ENCODE data around the gene ATP13A4. TPM values are rescaled to one million over a fixed set of nuclear protein-coding genes. Genes with fewer than 3 reads are reported as not detected.

Gene ATP13A4
- total RNA-seq, 1 donor from 2014 or later, result 32.7 TPM

DNA sequence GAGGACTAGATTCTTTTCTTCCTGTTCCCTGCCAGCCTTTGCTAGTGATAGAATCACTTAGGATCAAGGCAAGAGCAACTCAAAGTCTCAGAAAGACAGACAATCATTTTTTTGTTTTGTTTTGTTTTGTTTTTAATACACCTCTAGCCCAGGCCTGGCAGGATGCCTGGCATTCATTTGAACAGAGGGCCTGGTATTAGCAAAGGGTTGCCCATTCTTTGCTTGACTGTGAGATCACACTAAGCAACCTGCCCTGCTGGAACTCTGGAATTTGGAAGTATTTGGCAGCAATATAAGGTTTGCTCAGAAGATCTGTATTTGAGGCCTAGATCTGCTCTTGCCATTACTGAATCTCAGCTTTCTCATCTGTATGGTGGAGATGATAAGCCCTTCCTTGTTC lies 154.4 kb downstream of the ATP13A4 start:
- DNase-seq, result no peak

DNA sequence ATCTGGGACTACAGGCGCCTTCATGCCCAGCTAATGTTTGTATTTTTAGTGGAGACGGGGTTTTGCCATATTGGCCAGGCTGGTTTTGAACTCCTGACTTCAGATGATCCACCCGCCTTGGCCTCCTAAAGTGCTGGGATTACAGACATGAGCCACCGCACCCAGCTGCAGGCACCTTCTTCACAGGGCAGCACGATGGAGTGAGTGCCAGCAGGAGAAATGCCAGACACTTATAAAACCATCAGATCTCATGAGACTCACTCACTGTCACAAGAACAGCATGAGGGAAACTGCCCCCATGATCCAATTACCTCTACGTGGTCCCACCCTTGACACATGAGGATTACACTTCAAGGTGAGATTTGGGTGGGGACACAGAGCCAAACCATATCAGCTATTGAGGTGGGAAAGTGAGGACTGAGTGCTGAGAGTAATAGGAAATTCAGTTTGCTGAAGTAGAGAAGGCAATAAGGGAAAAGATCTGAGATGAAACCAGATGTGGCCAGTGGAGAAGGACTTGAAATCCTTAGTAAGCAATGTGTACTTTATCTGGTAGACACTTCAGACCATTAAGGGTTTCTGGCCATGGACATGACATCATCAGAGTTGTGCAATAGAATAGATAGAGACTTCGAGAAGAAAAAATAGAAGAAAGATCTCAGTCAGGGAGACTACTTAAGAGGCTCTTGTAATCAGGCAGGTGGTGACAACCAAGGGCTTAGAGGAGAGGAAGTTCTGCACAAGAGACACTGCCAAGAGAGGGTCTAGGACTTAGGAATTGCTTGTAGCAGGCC lies 158.0 kb downstream of the ATP13A4 start:
- DNase-seq, result no peak

DNA sequence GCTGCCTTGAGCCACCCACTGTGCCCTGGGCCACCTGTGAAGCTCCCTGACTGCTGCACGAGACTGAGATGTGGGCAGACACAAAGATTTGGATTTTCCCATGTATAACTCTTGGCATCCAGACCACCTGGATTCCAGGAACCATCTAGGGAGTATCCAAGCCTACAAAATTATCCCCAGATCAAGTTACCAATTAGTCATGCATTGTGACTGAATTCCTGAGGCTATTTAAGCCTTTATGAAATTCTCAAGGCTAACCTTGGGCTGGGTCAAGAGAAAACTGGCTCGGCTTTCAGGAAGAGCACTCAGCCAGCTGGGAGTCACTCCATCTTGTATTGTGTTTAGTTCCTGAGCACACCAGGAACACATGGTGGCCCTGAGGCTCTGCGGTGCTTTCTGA lies 162.8 kb downstream of the ATP13A4 start:
- DNase-seq, result peak; percentile 24

DNA sequence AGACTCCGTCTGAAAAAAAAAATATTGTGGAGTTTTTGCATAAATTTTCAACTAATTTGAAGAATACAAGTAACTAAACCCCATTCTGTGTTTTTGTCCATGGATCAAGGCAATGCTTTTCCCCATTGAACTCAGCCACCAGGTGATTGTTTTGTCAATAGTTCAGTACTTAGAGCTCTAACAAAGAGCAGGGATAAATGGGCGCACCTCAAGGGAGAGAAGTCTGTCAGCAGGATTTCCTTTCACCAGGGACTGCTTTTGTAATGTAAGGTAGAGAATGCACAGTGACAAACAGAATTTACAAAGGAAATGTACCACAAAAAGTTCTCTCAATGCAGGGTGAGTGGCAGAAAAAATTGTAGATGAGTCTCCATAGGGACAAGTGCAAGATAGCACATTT lies 165.4 kb downstream of the ATP13A4 start:
- no peak for DNase-seq

DNA sequence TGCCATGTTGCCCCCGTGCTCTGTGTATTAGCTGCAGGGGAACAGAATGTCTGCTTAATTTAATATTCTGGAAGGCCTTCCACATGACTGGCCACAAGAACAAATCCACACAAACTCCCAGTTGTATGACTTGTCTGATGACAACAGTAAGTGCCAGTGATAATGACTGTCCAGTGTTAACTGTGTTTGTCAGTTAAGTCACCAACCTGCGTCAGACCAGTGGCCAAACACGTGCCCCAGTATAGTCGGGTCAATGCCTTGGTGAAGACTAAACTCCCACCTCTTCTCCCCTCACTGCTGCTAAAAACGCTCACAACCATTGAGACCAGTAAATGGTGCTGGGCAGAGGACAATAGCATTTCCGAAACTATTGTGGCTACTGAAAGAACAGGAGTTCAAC lies 166.3 kb downstream of the ATP13A4 start:
- DNase-seq, result no peak

DNA sequence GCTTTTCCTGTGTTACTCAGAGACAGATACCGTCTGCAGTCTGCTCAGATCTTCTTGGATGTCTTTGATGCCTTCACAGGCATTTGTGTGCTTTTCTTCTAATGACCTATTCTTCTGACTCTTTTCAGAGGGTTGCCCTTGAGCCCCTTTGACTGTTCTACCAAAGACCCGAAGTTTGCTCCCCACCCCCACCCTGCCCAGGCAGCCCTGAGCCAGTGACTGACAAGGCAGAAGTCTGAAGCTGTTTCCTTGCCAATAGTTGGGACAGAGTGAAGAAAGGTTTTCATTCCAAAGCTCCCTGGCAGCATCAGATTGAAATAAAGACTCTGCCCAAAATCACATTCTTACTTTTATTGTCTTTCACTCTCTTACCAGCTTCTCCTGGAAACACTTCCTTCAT lies 167.1 kb downstream of the ATP13A4 start:
- no peak for DNase-seq

DNA sequence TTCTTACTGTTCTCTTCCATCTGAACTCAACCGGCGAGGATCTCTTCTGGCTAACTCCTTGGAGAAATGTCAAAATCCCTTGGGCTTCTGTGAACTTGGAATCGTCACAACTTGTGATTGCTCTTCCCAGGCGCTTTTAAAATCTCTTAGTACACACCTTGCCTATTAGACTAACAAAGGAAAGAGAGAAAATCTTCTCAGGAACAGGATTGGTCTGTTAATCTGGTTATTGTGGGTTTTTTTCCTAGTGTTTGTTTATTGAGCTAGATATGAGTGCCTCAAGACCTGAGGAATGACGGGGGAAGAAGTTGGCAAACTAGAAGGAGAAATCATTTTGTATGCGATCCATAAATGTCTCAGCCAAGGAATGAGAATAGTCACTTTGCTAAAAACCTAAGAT lies 176.0 kb downstream of the ATP13A4 start, which contains the start of gene ATP13A5:
TSS of gene ATP13A5 (minus strand) at position 48 of the 400 bp plus-strand sequence. CDS start at position 20, 28 bp downstream.
- no peak for DNase-seq

DNA sequence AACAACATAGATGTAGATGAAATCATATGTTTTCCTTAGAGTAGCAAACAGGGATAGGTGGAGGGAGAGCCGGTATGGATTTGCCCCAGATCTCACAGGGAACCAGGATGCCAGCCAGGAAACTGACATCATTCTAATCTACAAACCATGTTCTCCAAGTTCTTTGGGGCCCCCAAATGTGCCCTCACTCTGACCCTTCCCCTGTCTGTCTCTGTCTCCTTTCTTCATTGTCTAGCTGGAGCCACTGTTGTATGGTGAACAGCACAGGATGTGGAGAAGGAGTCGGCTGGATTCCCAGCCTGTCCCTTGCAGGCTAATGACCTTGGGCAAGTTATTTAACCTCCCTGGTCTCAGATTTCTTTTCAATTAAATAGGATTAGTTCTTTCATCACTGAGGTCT lies 177.1 kb downstream of the ATP13A4 start:
- DNase-seq, result no peak

DNA sequence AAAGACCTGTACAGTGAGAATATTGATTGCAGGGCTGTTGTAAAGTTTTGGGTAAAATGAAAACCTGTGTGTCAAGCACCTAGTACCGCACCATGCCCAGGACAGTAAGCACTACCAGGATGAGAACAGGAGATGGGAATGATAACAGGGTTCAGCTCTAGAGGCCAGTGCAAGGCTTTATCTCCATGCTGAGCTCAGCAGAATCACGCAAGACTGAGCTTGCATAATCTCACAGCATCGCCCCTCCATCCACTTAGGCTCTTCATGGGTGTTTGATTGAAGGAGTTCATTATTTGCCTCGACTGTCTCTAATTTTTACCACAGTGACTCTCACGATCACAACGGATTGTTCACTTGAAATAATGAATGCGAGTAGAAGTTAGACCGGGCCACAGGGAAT lies 179.1 kb downstream of the ATP13A4 start:
- no peak for DNase-seq

DNA sequence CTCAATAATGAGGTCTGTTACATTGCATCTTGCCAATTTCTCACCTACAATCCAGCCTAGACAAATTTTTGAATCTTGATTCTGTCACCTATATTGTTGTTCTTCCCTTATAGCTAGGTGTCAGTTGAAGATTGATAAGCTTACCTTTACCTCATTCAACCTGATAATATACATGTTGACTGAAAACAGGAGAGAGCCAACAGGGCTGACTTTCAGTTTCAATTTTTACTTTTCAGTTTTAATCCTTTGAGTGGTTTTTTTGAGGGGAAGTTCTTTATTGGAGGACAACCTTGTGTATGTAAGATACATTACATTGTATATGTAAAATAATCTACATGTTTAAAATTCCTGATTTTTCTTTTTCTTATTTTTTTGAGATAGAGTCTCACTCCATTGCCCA lies 181.9 kb downstream of the ATP13A4 start:
- no peak for DNase-seq

DNA sequence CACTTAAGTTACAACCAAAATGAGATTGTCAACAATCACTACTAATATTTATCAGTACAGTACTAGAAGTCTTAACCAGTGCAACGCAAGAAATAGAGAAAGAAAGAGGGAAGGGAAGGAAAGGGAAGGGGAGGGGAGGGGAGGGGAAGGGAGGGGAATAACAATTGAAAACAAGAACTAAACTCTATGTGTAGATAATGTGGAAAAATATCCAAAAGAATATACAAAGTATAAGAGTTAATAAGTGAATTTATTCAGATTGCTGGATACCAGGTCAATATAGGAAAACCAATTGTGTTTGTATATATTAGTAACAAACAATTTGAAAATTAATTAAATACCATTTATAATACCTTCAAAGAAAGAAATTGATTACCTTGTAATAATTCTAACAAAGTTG lies 186.8 kb downstream of the ATP13A4 start:
- no peak for DNase-seq

DNA sequence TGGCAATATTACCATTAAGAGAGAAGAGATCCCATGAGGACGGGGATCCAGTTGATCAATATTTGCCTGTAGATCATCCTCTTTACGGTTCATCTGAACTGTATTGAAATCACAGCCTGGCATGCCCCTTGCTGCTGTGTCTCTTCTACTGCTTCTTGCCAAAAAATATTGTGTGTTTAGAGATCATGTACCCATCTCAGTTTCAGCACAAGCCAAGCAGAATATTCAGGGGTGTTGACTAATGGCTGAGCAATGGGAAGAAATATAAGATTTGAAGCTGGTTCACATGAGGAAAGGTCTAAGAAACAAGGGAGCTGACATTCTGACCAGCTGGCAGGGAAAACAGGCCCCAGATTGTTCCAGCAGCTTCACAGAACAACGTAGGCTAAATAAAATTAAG lies 197.4 kb downstream of the ATP13A4 start:
- DNase-seq, result no peak

DNA sequence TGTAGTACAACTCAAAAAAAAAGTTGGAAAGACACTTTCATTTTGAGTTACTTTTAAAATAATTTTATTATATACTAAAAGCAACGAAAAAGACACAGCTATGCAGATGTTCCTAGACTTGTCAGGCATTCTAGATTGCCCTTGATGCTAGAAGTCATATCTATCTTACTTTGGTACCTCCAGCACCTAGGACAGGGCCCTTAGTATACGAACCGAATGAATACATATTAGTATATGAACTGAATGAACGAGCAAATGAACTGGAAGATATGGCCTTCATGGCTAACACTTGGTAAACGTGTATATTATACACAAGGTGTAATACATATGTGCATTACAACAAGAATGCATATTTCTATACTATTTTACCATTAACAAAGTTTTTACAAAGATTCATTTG lies 200.3 kb downstream of the ATP13A4 start:
- no peak for DNase-seq

Other genes starting within 250 kb of the ATP13A4 start
- gene ATP13A5, start 176.1 kb downstream of the ATP13A4 start, total RNA-seq, result 0.31 TPM
- gene OPA1, start 38.3 kb upstream of the ATP13A4 start, total RNA-seq, result 85.6 TPM